Adrenal gland (tissue), 12 donors: ENCODE measurements around the gene FGGY. TPM values are rescaled to one million over a fixed set of nuclear protein-coding genes. Genes with fewer than 3 reads are reported as not detected.

Experiments used
- DNase-seq, 7 donors: peaks; one replicate each; pipeline ENCODE4 v3.0.0-alpha.2; 2019 to 2020
- H3K27ac ChIP-seq, 5 donors: fragments of 200-600 bp; sonication (generic) in 4 of 5; 1 replicate in 3 of 5; 2 replicates in 2 of 5; pipeline versions ENCODE4 v1.5.1 to v1.8.0; 2016 to 2020; ENCODE audit warnings: mild to moderate bottlenecking in 1 of 5
- H3K27me3 ChIP-seq: fragments of 200-600 bp; 2 replicates; pipeline ENCODE4 v1.8.0; 2021
- H3K36me3 ChIP-seq, 2 donors: fragments of 200-600 bp; replicated peaks in 1 of 2; 1 replicate in 1 of 2; 2 replicates in 1 of 2; pipeline versions ENCODE4 v1.5.1 to v1.8.0; 2018 to 2022
- H3K4me1 ChIP-seq, 2 donors: fragments of 200-600 bp; replicated peaks in 1 of 2; 1 replicate in 1 of 2; 2 replicates in 1 of 2; pipeline versions ENCODE4 v1.5.1 to v1.8.0; 2018 to 2021
- H3K4me3 ChIP-seq, 4 donors: fragments of 200-600 bp; sonication (generic) in 3 of 4; one replicate each; pipeline ENCODE4 v1.5.1; 2016 to 2018
- H3K9me3 ChIP-seq, 3 donors: fragments of 200-600 bp; sonication (generic) in 1 of 3; replicated peaks in 1 of 3; 1 replicate in 2 of 3; 2 replicates in 1 of 3; pipeline versions ENCODE4 v1.5.1 to v1.8.0; 2016 to 2021
- POLR2A ChIP-seq, 2 donors: fragments of 450-650 bp; IDR thresholded peaks; one replicate each; pipeline ENCODE4 v1.6.1; 2017; ENCODE audit warnings: antibody characterized with exemption in 2 of 2, mild to moderate bottlenecking in 2 of 2, moderate library complexity in 1 of 2
- WGBS, 4 donors: extraction: QIAGEN DNeasy Blood & Tissue Kit in 2 of 4; methylation state at CpG; one replicate each; pipeline versions ENCODE4 v1.1.5 to v1.1.7; 2013 to 2017; 5-methylcytosine and 5-hydroxymethylcytosine counted together
- intact Hi-C, 2 donors: fragments of 100-400 bp; cut with DNase I; formaldehyde crosslinking; loops; one replicate each; pipeline versions ENCODE4 v1.14.1 to v1.15.0; 2022 to 2023
- polyA plus RNA-seq, 3 donors: library from polyadenylated mRNA; stranded (reverse); fragments of 200-250 nt in 2 of 3; fragments of 350-450 nt in 1 of 3; fragmentation: Illumina TruSeq in 1 of 3; extraction: RNeasy Lipid Tissue Mini Kit (QIAGEN cat#74804) in 1 of 3; gene quantifications; one replicate each; pipeline ENCODE4 v1.2.3, GENCODE V29; 2013 to 2014
- total RNA-seq, 9 donors: library from RNA; depleted of rRNA in 4 of 9; stranded (reverse); fragments of >200 nt in 4 of 9; fragments of 120-200 nt in 1 of 9; fragmentation: NEBNext Ultra II Directional in 1 of 9; extraction: Animal tissue kit (Norgen Biotek cat#: 25700) in 1 of 9; gene quantifications; one replicate each; pipeline versions ENCODE4 v1.1.0 to v1.2.4, GENCODE V29; 2013 to 2023
- TF ChIP-seq, protein P1 (sequence below), 6 experiments: fragments of 450-650 bp in 4 of 6; fragments of 200-600 bp in 2 of 6; sonication (generic) in 1 of 6; IDR thresholded peaks; 1 replicate in 5 of 6; 2 replicates in 1 of 6; pipeline versions ENCODE4 v1.5.1 to v1.8.0; 2016 to 2021; ENCODE audit warnings: antibody characterized with exemption in 6 of 6, mild to moderate bottlenecking in 2 of 6, moderate library complexity in 1 of 6
- donor health status: healthy with polysubstance abuse.
- donor health status: Bipolar disorder and iron deficiency.
- donor health status: DM: yes; HTN: yes; CAD: no.
- donor health status: DM: no; HTN: no; CAD: no.
- donor health status: DM: no; HTN: no; CAD: no.
- donor health status: DM: yes; HTN: yes; CAD: no.

The FGGY gene
- total and polyA plus RNA-seq, 12 donors, result 7.4 to 75.5 (median 35.0) TPM

DNA sequence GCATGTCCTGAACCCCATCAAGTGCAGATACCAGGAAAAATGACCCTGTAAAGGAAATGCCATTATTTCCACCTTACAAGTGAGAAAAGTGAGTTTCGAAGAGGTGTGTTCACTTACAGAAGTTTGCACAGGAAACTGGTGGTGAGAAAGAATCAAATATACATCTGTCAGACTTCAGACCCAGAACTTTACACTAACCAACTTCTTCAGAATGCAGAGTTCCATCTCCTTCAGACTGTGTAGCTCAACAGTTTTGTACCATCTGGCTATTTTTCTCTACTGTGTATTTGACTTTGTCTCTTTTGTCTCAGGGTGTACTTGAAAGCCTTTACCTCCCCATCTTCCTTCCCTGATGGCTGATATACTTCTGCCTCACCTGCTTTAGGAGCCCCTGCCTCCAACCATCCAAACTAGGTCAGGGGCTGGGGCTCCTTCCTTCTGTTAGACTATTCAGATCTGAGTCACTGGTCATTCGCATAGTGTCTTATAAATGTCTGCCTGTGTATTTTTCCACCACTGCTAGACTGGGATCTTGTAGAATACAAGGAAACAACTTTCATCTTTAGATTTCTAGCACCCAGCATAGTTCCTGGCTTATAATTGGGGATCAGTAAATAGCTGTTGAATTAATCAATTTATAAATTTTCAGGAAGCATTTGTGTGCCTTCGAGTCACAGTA, 247.9 kb downstream of the FGGY start:
- no peaks in the 10 kb centered on the region for H3K9me3 ChIP-seq
- peaks cover 1 to 10% of the 10 kb centered on the region in 2 donors for H3K4me1 ChIP-seq
- H3K27ac ChIP-seq, result no peak overlapping the region
- 75 to 93% (median 85%) methylated on average over 3 of the region's 3 CpGs for WGBS, 4 donors
- intact Hi-C loops, result no loop called here
- no peak for DNase-seq
- TF ChIP-seq POLR2A (IDR thresholded peaks at IDR 0.05), result no peak
- TF ChIP-seq, protein P1, sequence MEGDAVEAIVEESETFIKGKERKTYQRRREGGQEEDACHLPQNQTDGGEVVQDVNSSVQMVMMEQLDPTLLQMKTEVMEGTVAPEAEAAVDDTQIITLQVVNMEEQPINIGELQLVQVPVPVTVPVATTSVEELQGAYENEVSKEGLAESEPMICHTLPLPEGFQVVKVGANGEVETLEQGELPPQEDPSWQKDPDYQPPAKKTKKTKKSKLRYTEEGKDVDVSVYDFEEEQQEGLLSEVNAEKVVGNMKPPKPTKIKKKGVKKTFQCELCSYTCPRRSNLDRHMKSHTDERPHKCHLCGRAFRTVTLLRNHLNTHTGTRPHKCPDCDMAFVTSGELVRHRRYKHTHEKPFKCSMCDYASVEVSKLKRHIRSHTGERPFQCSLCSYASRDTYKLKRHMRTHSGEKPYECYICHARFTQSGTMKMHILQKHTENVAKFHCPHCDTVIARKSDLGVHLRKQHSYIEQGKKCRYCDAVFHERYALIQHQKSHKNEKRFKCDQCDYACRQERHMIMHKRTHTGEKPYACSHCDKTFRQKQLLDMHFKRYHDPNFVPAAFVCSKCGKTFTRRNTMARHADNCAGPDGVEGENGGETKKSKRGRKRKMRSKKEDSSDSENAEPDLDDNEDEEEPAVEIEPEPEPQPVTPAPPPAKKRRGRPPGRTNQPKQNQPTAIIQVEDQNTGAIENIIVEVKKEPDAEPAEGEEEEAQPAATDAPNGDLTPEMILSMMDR (IDR thresholded peaks at IDR 0.05), result no peak
- H3K4me3 ChIP-seq, result no peak overlapping the region
- no peaks in the 10 kb centered on the region for H3K36me3 ChIP-seq
- no peaks in the 10 kb centered on the region for H3K27me3 ChIP-seq

DNA sequence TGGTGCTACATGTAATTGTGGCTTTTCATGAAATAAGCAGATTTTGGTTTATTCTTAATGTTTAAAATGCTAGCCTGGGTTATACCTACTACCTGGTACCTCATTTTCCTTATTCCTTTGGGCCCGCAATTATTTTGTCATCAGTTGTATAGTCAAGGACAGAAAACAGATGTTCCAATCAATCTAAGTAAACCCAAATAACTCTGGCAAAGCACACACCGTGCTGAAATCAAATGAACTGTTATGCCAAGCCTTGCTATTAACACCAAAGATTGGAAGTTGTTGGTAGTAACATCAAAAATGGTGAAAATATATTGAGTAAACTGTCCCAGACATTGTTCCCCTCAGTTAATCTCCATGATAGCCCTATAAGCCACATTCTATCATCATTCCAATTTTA, 248.9 kb downstream of the FGGY start:
- H3K36me3 ChIP-seq, result no peaks in the 10 kb centered on the region
- intact Hi-C loops, result no loop called here
- H3K27me3 ChIP-seq, result no peaks in the 10 kb centered on the region
- H3K9me3 ChIP-seq, result no peaks in the 10 kb centered on the region
- H3K4me1 ChIP-seq, result peaks cover 10 to 20% of the 10 kb centered on the region in 2 donors
- H3K27ac ChIP-seq, result no peak overlapping the region
- no peak overlapping the region for H3K4me3 ChIP-seq
- DNase-seq, result no peak
- no peak for TF ChIP-seq POLR2A (IDR thresholded peaks at IDR 0.05)
- TF ChIP-seq, protein P1 (IDR thresholded peaks at IDR 0.05), result no peak
- WGBS, 4 donors, result 58 to 73% (median 68%) methylated on average over 2 of the region's 2 CpGs

DNA sequence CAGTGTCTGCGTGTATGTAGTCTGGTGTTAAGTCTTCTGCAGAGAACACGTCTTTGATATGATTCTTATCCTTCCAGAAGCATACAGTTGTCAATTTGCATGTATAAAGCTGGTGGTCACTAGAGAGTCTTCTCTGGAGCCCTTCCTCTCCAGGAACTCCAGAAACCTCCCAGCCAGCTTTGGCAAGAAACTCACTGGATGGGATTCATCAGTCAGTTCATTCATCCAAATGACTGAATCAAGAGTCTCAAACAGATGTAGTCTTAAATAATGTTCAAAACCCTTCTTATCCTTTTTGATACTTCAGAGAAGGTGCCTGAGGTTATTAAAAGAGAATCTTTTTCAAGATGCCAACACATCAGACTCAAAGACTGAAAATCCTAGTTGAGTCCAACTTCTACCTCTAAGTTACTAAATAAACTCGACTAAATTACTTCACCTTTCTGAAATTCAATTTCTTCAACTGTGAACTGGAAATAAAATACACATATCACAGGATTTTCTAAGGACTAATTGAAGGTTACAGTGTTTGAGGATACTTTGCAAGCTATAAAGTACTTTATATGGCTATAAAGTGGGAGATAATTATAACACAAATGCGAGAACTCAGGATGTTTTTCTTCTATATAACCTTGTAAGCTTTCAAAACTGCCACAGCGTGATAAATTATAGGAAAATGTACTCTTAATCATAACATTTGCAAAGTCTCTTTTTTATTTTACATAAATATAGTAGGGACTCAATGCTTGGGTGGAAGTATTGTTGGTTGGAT, 252.4 kb downstream of the FGGY start:
- no peak overlapping the region for H3K4me3 ChIP-seq
- H3K36me3 ChIP-seq, result no peaks in the 10 kb centered on the region
- peaks cover 10 to 21% of the 10 kb centered on the region in 2 donors for H3K4me1 ChIP-seq
- H3K27me3 ChIP-seq, result no peaks in the 10 kb centered on the region
- H3K9me3 ChIP-seq, result no peaks in the 10 kb centered on the region
- no peak for DNase-seq
- intact Hi-C loops, result no loop called here
- TF ChIP-seq, protein P1 (IDR thresholded peaks at IDR 0.05), result no peak
- TF ChIP-seq POLR2A (IDR thresholded peaks at IDR 0.05), result no peak
- peak overlapping the region in 1 of 5 donors; percentile 70 for H3K27ac ChIP-seq
- 90 to 96% (median 92%) methylated on average over 5 of the region's 5 CpGs for WGBS, 4 donors

DNA sequence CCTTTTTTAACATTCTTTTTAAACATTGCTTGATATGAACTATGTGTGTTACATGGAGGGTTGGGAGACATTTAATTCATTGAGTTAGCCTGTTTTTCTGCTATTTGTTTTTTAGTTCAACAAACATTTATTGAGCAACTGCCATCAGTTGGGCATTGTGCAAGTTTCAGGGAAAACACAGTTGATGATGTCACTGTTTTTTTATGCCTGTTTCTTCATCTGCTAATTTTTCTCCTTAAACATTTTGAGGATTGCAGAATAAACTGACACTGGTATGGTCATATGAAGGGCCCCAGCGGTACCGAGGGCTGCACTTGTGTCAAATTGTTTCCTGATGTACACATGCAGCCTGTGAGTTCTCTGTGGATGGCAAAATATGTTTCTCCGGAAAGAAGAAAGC, 253.0 kb downstream of the FGGY start:
- H3K27me3 ChIP-seq, result no peaks in the 10 kb centered on the region
- no peak for TF ChIP-seq POLR2A (IDR thresholded peaks at IDR 0.05)
- TF ChIP-seq, protein P1 (IDR thresholded peaks at IDR 0.05), result no peak
- WGBS, 4 donors, result 52 to 71% (median 59%) methylated on average over 3 of the region's 3 CpGs
- peaks cover 10 to 21% of the 10 kb centered on the region in 2 donors for H3K4me1 ChIP-seq
- H3K4me3 ChIP-seq, result no peak overlapping the region
- H3K9me3 ChIP-seq, result no peaks in the 10 kb centered on the region
- intact Hi-C loops, result no loop called here
- H3K27ac ChIP-seq, result peak overlapping the region in 2 of 5 donors; percentile 70 to 73
- H3K36me3 ChIP-seq, result no peaks in the 10 kb centered on the region
- DNase-seq, result peak in 6 of 7 donors; percentile 27 to 64 (median 44)
